Stimulated activated CD8-positive, alpha-beta memory T cell treated with anti-CD3 and anti-CD28 coated beads, Interleukin-15, amount 100 ng/mL, for 1 hour (primary cell): ENCODE data around the gene NPR1.
"Not testable (repeated sequence)": the region's sequence is repeated elsewhere in the genome, so short reads cannot be mapped to it uniquely, and the experiment has no call there.

Experiments used
- DNase-seq: peaks from one replicate; pipeline ENCODE4 v3.0.0-alpha.2; 2020; ENCODE audit warnings: low read depth

Gene NPR1

DNA sequence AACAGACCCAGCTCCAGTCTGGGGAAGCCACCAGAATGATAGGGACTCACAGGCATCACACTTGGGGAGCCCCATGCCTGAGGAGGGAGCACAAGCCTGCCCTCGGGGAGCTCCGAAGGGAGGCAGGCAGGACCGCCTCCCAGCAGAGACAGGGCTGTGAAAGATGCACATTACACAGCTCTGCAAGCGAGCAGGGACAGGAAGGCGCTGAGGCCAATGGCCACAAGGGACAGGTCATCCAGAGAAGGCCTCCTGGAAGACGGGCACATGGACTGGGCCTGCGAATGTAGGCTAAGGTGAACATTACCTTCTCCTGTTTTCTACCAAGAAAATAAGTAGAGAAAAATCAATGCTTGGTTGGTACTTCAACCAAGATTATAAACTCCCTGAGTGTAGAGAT is 4.2 kb downstream of the NPR1 start:
- no peak for DNase-seq

DNA sequence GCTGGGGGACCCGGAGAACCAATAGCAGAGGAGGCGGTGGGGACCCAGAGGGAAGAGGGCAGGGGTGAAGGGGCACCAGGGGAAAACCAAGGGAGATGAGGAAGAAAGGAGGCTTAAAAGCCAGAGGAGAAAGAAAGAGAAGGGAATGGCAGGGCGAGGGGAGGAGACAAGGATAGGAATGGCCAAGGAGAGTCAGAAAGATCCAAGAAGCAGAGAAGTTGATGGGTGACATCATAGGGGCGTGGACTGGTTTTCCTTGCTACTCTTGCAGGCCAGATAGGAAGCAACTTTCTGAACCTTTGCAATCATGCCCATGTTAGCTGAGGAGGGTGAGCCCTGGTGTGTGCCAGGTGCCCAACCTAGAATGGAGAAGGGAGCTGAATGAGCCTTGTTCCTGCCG is 5.4 kb downstream of the NPR1 start:
- no peak for DNase-seq

DNA sequence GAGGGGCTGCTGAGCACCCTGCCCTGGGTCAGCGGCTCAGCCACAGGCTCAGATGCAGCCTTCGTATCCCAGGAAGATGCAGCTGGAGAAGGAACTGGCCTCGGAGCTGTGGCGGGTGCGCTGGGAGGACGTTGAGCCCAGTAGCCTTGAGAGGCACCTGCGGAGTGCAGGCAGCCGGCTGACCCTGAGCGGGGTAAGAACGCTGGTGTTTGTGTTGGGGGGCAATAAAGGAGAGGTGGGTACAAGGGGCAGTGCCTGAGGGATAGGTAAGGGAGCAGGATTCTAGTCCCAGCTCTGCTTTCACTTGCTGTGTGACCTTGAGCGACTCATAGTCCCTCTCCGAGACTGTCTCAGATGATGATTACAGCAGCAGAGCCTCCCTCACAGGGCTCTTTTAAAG is 6.4 kb downstream of the NPR1 start:
- no peak for DNase-seq

DNA sequence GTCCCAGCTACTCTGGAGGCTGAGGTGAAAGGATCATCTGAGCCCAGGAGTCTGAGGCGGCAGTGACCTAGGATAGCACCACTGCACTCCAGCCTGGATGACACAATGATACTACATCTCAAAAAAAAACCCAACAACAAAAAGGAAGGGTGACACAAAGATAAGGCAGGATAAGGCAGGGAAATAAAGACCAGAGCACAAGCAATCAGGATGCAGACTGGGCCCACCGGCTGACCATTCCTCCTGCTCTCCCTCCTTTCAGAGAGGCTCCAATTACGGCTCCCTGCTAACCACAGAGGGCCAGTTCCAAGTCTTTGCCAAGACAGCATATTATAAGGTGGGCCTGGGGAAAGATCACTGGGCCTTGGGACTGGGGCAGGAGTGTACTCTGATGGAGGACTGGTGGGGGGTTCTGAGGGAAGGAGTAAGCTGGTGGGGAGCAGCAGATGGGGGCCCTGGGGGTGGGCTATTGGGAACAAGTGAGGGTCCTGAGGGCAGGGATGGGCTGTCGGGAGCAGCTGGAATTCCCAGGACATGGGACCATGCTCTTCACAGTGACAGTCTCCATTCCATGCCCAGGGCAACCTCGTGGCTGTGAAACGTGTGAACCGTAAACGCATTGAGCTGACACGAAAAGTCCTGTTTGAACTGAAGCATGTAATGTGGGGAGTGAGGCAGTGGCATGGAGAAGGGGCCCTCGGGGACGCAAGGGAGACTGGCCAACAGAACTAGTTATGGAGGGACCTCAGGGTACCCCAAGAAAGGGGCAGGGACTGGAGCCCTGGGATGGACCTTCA is 7.3 kb downstream of the NPR1 start:
- no peak for DNase-seq

DNA sequence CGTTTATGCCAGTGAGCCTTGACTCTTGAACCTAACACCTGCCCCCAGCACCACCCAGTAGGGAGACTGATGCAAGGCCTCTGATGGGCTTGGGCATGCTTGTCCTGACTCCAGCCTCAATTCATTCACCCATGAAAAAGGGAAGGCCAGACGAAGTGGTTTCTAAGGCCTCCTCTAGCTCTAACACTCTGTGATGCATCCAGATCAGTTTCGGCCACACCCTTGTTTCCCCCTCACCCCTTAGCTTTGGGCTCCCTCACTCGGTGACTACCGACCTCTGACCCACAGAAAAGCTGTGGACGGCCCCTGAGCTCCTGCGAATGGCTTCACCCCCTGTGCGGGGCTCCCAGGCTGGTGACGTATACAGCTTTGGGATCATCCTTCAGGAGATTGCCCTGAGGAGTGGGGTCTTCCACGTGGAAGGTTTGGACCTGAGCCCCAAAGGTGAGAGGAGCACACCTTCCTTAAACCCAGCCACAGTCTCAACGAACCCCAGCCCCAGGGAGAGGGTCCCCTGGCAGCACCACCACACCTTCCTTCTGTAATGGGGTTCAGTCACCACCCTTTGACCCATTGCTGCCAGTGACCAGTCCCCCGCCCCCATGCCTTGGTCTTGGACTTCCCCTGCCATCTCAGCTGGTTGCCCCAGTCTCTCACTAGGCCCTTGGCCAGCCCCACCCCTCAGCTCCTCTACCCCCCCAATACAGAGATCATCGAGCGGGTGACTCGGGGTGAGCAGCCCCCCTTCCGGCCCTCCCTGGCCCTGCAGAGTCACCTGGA is 9.0 kb downstream of the NPR1 start:
- no peak for DNase-seq

DNA sequence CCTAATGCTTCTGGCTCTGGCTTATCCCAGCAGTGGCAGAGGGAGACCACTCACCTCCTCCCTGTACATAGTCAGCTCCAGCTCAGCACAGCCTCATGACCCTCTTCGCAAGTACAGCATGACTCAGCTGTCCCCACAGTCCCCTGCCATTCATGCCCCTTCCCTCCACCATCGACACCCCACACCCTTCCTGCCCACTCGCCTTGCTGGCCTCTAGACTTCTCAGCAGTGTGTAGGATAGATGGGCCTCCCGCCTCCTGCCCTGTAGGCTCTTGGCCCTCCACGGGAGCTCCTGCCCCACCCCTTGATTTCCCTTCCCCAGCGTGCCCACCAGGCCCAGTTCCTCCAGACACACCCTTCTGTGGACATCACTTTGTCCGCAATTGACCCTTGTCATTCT is 9.8 kb downstream of the NPR1 start:
- DNase-seq, result no peak

DNA sequence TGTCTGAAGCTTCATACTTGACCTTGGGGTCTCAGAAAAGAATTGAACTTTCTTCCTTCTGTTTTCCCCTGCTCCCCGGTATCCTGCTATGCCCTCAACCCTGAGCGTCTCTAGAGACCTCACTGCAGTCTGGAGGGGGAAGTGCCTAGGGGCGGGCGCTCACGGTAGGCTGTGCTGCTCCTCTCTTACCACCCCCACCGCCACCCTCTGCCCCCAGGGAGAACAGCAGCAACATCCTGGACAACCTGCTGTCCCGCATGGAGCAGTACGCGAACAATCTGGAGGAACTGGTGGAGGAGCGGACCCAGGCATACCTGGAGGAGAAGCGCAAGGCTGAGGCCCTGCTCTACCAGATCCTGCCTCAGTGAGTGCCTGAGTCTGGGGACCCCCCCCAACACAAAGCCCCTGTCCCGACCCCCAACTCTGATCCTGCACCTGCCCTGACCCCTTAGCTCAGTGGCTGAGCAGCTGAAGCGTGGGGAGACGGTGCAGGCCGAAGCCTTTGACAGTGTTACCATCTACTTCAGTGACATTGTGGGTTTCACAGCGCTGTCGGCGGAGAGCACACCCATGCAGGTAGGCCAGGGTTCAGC is 10.3 kb downstream of the NPR1 start:
- DNase-seq, result no peak

DNA sequence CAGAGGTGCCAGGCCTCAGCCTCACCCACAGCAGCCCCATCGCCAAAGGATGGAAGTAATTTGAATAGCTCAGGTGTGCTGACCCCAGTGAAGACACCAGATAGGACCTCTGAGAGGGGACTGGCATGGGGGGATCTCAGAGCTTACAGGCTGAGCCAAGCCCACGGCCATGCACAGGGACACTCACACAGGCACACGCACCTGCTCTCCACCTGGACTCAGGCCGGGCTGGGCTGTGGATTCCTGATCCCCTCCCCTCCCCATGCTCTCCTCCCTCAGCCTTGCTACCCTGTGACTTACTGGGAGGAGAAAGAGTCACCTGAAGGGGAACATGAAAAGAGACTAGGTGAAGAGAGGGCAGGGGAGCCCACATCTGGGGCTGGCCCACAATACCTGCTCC is 15.0 kb downstream of the NPR1 start:
- no peak for DNase-seq

DNA sequence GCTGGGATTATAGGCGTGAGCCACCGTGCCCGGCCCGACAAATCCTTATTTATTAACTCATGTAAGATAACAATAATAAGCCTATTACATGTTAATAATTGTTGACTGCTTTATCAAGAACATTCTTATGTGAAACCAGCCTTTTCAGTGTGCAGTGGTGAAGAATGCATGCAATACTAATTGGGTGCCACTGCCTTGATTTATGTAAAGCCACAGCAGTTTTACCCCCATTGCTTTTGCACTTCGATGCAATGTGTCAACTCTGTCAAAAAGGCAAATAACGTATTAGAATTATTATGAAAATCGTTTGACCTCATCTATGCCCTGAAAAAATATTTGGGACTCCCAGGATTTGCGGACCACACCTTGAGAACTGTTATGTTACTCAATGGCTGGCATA is 18.3 kb downstream of the NPR1 start:
- DNase-seq, result no peak

DNA sequence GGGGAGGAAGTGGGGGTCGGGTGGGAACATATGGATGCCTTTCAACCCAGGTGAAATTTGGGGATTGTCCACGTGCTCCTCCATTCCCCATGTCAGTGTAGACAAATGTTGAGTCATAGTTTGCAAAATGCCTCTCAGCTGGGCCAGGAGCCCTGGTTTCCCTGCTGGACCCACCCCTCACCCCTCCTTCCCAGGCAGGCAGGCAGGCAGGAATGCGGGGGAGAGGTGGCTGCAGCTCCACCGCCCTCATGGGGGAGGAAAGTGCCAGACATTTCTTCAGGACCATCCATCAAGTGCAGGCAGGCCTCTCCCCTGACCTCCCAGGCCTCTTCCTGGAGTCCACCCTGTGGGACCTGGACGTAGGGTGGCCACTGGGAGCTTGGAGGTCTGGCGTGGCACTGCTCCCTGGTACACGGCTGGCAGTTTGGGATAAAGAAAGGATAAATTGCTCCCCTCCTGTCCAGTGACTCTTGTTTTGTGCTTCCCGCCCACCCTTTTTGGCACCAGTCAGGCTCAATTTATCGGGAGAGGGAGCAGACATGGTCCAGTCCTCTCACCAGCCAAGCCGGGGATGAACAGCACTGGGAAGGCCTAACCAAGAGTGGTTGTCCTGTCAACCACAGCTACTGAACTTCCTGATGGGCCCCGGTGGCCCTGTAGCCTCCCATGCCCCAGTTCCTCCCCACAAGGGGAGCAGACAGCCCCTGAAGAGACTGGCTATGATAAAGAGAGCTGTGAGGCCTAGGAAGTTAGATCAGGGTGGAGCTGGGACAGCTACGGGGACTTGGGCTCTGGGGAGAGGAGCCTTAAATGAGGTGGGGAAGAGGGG is 18.9 kb downstream of the NPR1 start:
- no peak for DNase-seq

DNA sequence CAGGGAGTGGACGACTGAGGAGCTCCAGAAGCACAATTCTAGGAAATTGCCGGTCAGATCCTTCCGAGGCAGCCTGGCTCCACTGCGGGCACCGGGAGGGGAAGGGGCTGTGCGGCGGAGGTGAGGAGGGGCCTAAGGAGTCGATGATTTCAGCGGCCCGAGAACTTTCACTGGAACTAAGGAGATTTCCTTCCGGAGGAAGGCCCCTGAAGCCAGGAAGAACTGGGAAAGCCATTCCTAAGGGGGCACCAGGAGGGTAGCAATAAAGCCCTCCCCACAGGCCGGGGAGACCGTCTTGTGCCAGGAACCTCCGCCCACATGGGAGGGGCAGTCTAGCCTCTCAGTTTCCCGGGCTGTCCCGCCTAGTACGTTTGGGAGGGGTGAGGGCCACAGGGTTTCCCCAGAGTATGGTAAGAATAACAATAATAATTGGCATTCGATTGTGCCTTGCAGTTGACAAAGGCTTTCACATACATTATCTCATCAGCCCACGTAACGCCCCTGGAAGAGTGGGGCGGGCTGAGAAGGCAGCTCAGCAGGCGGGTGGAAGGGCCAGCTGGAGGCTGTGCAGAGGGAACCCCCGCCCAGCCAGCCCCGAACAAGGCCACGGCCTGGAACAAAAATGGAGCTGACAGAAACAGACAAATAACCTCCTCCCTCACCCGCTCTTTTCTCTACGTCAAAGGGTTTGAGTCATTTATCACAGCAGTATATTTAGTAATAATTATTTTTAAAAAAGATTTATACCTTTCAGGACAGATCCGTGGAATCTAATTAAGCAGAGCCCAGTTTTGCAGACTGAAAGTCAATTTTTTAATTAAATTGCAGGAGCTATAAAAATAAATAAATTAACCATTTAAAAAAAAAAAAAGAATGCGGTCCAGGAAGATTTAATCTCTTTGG is 19.8 kb downstream of the NPR1 start:
- no peak for DNase-seq

DNA sequence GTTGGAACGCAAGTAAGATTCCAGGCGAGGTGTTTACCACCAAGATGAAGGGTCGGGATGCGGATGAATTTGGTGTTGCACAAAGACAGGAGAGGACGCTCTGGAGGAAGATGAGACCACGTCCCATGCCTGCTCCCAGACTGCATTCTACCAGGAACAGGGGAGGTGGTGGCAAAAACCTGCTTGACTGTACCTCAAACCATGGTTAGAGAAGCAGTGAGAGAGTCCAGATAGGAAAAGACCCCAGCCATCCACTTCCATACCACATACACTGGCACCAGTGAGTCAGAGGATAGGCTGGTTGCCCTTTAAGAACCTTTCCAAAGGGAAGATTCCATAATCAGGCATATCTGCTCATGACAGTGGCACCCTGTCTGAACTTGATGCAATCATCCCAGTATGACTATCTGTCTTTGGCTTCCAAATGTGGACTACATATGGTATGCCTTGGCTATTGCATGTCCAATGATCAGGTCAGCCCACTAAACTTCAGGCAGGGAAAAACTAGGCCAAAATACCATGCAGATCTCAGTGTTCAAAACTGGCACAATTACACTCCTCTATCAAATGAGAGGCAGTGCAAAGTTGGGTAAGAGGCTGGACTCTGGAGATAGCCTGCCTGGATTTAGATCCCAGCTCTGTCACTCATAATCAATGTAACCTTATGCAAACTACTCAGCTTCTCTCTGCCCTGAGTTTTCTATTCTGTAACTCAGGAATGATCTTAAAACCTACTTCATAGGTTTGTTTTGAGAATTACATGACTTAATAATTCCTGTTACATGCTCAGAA is 20.6 kb downstream of the NPR1 start:
- DNase-seq, result no peak

DNA sequence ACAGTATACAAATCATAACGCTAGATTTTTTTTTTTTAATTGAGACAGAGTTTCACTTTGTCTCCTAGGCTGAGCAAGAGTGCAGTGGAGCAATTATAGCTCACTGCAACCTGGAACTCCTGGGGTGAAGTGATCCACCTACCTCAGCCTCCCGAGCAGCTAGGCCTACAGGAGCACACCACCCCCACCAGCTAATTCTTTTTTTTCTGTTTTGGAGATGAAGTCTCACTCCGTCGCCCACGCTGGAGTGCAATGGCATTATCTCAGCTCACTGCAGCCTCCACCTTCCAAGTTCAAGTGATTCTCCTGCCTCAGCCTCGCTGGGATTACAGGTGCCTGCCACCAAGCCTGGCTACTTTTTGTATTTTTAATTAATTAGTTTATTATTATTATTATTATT is 21.3 kb downstream of the NPR1 start:
- DNase-seq, result no peak

DNA sequence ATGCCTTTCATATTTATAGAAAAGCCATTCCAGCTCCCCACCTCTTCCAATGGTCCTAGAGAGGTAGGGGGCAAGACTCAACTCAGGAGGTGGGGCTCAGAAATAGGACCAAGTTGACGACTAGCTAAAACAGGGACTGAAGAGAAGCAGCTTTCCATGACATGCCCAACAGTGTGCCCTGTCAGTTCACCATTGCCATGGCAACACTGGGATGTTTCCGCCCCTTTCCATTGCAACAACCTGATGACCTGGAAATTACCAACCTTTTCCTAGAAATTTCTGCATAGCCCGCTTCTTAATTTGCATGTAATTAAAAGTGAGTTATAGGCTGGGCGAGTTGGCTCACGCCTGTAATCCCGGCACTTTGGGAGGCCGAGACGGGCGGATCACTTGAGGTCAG is 27.0 kb downstream of the NPR1 start:
- DNase-seq, result no peak

DNA sequence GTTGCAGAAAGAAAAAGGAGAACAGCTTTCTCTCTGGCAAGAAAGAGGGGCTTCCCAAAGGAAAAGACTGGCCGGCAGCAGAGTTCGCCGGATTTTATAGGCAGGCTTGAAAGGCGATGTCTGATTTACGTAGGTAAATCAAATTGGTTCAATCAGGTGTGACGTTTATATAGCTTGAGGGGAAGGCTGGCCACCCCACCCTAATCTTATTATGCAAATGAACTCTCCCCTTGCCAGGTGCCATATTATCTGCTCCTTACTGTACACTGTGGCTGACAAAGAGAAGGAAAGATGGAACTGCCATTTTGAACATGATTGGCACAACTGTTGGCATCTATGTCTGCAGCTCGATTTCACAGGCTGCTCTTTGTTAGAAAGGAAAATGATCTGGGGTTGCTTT is 32.5 kb downstream of the NPR1 start:
- DNase-seq, result no peak

DNA sequence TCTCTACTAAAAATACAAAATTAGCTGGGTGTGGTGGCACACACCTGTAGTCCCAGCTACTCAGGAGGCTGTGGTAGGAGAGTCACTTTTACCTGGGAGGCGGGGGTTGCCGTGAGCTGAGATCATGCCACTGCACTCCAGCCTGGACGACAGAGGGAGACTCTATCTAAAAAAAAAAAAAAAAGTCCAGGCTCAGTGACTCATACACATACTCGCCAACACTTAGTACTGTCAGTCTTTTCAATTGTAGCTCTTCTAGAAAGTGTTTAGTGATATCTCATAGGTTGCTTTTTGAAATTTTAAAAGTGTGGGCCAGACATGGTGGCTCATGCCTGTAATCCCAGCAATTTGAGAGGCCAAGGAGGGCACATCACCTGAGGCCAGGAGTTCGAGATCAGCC is 37.7 kb downstream of the NPR1 start:
- not testable (repeated sequence) for DNase-seq

DNA sequence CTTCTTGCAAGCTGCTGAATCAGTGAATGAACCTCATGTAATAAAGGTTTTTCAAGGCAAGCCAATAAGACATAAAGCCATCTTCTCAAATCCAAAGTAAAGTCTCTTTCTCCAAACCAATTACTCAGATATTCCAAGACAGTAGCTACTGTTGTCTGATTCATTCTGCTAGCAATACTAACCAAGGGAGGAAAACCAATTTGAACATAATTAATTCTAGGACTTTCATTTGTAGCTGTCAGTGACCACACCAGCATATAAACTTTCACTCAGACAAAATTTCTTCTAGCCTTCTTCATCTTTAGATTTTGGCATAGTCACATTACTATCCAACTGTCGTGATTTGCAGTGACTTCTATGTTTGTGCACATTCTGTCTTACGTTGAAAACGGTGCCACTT is 38.8 kb downstream of the NPR1 start:
- no peak for DNase-seq

DNA sequence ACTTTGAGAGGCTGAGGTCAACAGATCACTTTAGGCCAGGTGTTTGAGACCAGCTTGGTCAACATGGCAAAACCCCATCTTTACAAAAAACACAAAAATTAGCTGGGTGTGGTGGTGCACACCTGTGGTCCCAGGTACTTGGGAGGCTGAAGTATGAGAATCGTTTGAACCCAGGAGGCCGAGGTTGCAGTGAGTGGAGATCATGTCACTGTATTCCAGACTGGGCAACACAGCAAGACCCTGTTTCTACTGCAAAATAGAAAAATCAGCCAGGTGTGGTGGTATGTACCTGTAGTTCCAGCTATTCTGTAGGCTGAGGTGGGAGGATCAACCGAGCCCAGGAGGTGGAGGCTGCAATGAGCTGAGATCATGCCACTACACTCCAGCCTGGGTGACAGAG is 45.2 kb downstream of the NPR1 start:
- DNase-seq, result no peak

DNA sequence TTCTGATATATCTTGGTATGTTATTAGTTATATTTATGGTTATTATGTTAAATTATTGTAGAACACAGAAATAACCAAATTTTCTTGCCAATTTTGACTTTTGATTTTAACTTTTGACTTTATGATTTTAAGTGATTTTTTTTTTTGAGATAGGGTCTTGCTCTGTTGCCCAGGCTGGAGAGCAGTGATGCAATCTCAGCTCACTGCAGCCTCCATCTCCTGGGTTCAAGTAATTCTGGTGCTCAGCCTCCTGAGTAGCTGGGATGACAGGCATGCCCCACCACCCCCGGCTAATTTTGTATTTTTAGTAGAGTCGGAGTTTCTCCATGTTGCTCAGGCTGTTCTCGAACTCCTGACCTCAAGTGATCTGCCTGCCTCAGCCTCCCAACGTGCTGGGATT is 46.1 kb downstream of the NPR1 start:
- not testable (repeated sequence) for DNase-seq

DNA sequence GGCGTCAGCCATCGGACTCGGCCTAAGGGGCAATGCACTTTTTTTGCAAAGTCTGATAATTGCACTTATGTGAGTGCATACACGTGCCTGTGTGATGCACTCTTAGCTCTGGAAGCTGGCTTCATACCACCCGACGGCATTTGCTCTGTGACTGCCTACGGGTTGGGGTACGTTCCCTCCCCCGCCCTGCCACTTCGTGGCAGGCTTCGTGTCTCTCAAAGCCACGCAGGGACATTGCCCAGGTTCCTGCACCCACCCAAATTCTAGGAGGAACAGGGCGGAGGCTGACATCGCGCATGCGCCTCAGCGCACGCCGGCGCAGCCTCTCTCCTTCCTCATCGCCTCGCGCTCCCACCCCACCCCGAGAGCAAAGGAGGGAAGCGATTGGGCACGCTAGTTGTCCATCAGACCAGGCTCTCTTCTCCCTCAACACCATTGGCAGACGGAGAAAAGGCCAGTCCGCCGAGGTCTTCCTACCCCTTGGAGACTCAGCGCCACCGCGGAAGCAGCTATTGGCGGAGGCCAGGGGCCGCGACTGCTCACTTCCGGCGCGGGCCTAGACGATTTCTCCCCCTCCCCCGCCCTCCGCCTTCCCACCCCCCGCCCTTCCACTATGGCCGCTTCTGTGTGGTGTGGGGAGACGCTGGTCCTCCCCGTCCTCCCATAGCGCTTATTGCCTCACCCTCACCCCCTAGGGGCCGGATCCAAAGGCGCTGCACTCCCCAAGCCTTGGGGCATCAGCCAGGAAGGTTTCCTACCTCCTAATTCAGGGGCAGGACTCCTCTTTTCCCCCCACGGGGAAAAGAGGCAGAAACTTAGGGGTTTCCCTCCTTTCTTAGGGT is 49.2 kb downstream of the NPR1 start, which contains the start of gene INTS3:
Gene INTS3, plus strand, starts transcription at position 588 of the 842 bp plus-strand sequence. CDS start 585 bp downstream, outside the sequence.
- DNase-seq, result peak; percentile 97
